Measurements from ENCODE around the gene ZFAND4. TPM values are rescaled to one million over a fixed set of nuclear protein-coding genes. Genes with fewer than 3 reads are reported as not detected.
"Not testable (repeated sequence)": the region's sequence is repeated elsewhere in the genome, so short reads cannot be mapped to it uniquely, and the experiment has no call there.

ZFAND4 gene
- 10 to 100 TPM in 3 of 6 experiments, 1 to 10 TPM in 3; 6.3 to 15.2 (median 9.3) TPM for total RNA-seq
- long read RNA-seq, partial matches to known transcripts: 1 of 1 reads
- long read RNA-seq, other reads (novel, unspliced or antisense): 0 of 1 reads

DNA sequence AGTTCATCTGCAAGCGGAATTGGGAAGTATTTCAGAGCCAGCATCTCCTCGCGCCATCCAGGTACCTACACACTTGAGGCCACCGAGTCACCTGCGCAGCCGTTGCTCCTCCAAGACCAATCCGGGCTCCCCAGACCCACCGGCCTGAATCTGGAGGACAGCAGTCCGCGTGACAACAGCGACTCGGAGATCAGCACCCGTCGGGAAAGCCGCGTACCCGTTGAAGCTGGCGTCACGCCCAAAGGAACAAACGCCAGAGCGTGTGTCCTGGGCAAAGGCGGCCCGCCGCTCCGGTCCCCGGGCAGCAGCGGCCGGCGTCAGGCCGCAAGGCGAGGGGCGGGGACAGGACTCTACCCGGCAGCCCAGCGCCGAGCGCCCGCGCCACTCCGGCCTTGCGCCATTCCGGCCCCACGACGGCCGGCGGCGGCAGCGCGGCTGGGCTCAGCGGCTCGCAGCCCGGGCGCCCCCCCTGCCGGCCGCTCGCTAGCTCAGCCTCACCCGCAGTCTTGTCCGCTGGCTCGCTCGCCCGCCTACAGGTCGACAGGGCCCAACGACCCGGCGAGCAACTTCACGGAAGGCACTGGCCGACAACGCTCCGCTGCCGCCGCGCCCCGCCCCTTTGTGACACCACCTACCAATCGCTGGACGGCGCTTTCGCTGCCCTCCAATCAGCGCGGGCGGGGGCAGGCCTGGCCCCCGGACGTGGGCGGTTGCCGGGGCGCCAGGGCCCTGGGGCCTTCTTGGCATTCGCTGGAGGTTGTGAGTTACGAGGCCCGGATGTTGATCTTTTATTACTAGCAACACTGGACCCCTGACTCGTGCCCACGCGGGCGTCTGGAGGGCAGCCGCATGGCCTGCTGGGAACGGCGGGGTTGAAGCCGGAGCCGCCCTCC lies at the start of gene ZFAND4:
Gene ZFAND4 (minus strand): TSS at position 592 of the 893 bp plus-strand sequence. CDS start 9,047 bp downstream, outside the sequence.
- 0% methylated on average over 14 of the region's 96 CpGs for WGBS (ENCODE audit: insufficient coverage, low coverage, low lambda C conversion rate, missing lambda C conversion rate)
- Histone ChIP-seq H3K4me3 (peak within 1 kb of the TSS; percentile 60 to 71 (median 68)), H3K4me1 (no peaks in the 10 kb centered on the region), H3K9me3 (no peaks in the 10 kb centered on the region), H3K27ac (peak within 1 kb of the TSS; percentile 90 to 96 (median 92)), H3K27me3 (no peaks in the 10 kb centered on the region), H3K36me3 (no peaks in the 10 kb centered on the region)
- intact Hi-C loops (cut with DNase I): loop anchor here (10.0 kb wide), 1 partner anchor 208 kb away; no protein-coding TSS in a partner anchor
- DNase-seq (peak; percentile 99), ATAC-seq (peak; percentile 93 to 97 (median 94))
- TF ChIP-seq POLR2A (IDR thresholded peaks at IDR 0.05): peak; percentile 88
- TF ChIP-seq, protein P1, sequence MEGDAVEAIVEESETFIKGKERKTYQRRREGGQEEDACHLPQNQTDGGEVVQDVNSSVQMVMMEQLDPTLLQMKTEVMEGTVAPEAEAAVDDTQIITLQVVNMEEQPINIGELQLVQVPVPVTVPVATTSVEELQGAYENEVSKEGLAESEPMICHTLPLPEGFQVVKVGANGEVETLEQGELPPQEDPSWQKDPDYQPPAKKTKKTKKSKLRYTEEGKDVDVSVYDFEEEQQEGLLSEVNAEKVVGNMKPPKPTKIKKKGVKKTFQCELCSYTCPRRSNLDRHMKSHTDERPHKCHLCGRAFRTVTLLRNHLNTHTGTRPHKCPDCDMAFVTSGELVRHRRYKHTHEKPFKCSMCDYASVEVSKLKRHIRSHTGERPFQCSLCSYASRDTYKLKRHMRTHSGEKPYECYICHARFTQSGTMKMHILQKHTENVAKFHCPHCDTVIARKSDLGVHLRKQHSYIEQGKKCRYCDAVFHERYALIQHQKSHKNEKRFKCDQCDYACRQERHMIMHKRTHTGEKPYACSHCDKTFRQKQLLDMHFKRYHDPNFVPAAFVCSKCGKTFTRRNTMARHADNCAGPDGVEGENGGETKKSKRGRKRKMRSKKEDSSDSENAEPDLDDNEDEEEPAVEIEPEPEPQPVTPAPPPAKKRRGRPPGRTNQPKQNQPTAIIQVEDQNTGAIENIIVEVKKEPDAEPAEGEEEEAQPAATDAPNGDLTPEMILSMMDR (IDR thresholded peaks at IDR 0.05): peak; percentile 70 to 97 (median 82)

DNA sequence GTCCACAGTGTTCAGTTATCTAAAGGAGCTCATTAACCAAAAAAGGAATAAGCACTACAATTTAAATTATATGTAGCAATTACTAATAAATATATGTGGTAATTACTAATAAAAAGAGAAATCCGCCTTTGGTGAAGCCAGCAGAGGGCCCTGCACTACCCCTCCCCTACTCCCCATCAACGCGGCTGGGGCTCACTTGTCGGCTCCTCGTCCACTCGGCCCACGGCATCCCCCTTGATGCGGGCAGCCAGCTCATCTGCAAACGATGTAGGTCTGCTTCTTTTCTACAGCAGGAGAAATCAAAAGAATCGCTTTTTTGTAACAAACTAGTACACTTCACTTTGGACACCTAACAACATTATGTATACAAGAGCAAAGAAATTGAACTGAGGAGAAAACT lies 48.9 kb upstream of the ZFAND4 start:
- H3K4me3 ChIP-seq; H3K9me3 ChIP-seq; DNase-seq; ATAC-seq; H3K27me3 ChIP-seq; H3K36me3 ChIP-seq; H3K4me1 ChIP-seq; intact Hi-C loops (cut with DNase I); H3K27ac ChIP-seq: not testable (repeated sequence)
- WGBS (ENCODE audit: insufficient coverage, low coverage, low lambda C conversion rate, missing lambda C conversion rate): 77% methylated on average over 7 of the region's 10 CpGs

DNA sequence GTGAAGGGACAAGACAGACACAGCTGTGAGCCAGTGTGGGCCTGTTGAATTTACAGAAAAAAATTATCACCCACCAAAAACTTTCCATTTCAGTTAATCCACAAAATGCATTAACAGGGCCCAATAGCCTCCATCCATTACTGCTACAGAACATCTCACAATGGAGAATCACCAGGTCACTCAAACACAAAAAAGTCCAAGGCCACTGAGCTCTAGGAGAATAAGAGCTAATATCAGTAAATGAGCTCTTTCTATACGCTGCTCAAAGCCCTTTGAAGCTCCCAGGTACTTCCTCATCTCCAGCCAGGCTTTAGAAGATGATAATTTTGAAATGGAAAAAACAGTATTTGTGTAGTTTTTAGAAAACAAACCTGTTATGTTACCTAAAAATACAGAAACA lies 45.1 kb upstream of the ZFAND4 start:
- DNase-seq; H3K27me3 ChIP-seq; H3K27ac ChIP-seq; H3K36me3 ChIP-seq; H3K9me3 ChIP-seq; ATAC-seq; H3K4me3 ChIP-seq; intact Hi-C loops (cut with DNase I); H3K4me1 ChIP-seq: not testable (repeated sequence)
- WGBS (ENCODE audit: insufficient coverage, low coverage, low lambda C conversion rate, missing lambda C conversion rate): 85% methylated on average over 1 of the region's 1 CpG

DNA sequence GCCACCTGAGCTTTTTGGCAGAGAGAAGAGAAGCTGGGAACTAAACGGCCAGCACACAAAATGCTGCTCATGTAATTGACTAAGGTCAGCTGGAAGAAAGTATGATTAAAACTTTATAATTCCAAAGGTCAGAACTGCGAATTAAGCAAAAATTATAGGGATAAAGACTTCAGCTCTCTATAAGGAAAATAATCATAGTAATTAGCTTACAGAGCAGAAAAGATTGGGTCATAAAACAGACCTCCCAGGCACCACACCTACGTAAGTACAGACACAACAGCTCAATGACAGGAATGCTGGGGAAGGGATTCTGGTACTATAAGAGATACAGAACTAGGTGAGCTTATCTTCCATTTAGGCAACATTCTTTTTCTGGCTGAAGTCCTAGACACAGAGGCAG lies 44.5 kb upstream of the ZFAND4 start:
- H3K27ac ChIP-seq; DNase-seq; intact Hi-C loops (cut with DNase I); H3K9me3 ChIP-seq; H3K4me3 ChIP-seq; H3K27me3 ChIP-seq; H3K36me3 ChIP-seq; ATAC-seq; H3K4me1 ChIP-seq: not testable (repeated sequence)
- WGBS (ENCODE audit: insufficient coverage, low coverage, low lambda C conversion rate, missing lambda C conversion rate): 55% methylated on average over 3 of the region's 3 CpGs

DNA sequence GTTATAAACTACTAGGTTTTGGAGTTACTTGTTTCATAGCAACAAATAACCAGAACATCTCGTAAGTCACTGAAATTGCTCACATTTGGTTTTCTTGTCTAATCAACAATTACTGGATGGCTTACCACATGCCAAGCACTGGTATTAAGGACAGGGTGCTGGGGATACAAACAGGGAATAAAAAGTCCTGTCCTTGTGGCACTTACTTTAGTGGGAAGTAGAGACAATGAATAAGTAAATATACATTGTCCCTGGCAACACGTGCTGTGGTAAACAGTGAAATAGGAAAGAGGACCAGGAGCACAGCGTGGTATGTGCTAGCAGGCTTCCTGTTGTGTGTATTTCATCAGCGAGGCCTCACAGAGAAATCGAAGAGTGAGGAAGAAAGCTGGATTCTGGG lies 38.7 kb upstream of the ZFAND4 start:
- ATAC-seq; H3K27me3 ChIP-seq; intact Hi-C loops (cut with DNase I); H3K27ac ChIP-seq; H3K36me3 ChIP-seq; DNase-seq; H3K9me3 ChIP-seq; H3K4me1 ChIP-seq; H3K4me3 ChIP-seq: not testable (repeated sequence)
- 45% methylated on average over 2 of the region's 5 CpGs for WGBS (ENCODE audit: insufficient coverage, low coverage, low lambda C conversion rate, missing lambda C conversion rate)

DNA sequence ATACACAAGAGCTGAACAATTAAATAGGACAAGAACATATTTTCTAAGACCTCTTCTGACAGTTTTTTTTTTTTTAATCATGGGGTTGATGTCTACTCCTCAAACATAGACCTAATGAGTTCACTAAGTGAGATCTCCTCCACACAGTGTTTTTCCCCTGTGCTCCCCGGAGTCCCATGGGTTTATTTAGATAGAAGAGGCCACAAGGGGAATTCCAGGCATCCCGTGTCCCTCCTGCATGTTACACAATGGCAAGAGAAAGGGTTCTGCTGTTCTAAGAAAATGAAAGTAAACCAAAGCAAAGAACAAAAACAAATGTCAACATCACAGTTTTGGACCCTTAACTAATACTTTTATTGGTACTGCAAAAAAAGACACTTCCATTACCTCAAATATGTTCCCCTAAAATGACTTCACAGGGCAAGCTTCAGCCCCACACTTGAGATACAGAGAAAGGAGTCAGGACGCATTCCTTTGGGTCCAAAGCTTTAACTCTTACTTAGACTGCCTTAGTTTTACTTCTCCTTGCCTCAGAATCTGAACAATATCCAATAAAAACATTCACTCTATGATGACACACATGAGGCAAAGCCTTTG lies 37.7 kb upstream of the ZFAND4 start:
- not testable (repeated sequence) for H3K4me1 ChIP-seq
- peak; percentile 24 to 98 (median 79) for ATAC-seq

DNA sequence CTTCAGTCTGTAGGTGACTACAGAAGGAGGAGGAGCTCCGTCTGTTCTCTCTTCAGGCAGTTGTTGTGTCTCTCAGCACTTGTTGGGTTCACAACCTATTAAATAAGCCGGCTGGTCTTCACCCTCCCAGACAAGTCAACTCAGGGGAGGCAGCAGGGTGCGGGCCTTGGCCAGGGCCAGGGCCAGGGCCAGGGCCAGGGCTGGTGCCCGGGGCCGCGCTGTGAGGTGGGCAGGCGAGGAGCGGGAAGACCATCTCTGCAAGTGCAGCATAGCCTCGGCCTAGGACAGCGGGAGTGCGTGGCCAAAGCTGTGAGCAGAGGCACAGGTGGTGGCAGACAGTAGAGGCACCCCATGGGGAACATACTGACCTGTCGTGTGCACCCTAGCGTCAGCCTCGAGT lies 5.9 kb upstream of the ZFAND4 start:
- ATAC-seq, H3K4me3 ChIP-seq, H3K27me3 ChIP-seq, H3K36me3 ChIP-seq, H3K4me1 ChIP-seq, H3K27ac ChIP-seq, DNase-seq, H3K9me3 ChIP-seq: not testable (repeated sequence)
- intact Hi-C loops (cut with DNase I): loop anchor here (10.0 kb wide), 1 partner anchor 214 kb away; no protein-coding TSS in a partner anchor
- WGBS (ENCODE audit: insufficient coverage, low coverage, low lambda C conversion rate, missing lambda C conversion rate): no CpG with 5 or more reads among the region's 14 CpGs

More for the DNA sequence above, 37.7 kb upstream of the ZFAND4 start:
- H3K9me3 ChIP-seq; H3K27me3 ChIP-seq; H3K36me3 ChIP-seq; H3K27ac ChIP-seq; DNase-seq; H3K4me3 ChIP-seq; intact Hi-C loops (cut with DNase I): not testable (repeated sequence)
- WGBS (ENCODE audit: insufficient coverage, low coverage, low lambda C conversion rate, missing lambda C conversion rate): 20% methylated on average over 3 of the region's 3 CpGs

All from right lobe of liver (tissue), 6 donors.